ENCODE data around the gene HLA-DPA1.
A peak's percentile ranks its signal among the peaks of the same experiment; 100 is the strongest.

Gene HLA-DPA1

GRCh38 chr6:33014841-33015634 lies 58.4 kb downstream of the HLA-DPA1 start:
- DNase-seq, result peak; percentile 83

Data from activated CD4-positive, alpha-beta T cell treated with anti-CD3 and anti-CD28 coated beads, Interleukin-2, amount 50 U/mL, for 16 hours (primary cell).